Renal cortex interstitium (tissue), 11 donors: ENCODE results near the gene SNX8. TPM values are rescaled to one million over a fixed set of nuclear protein-coding genes. Genes with fewer than 3 reads are reported as not detected.
"Not testable (repeated sequence)": the region's sequence is repeated elsewhere in the genome, so short reads cannot be mapped to it uniquely, and the experiment has no call there.

Source experiments
- DNase-seq, 11 donors: peaks; one replicate each; pipeline ENCODE4 v3.0.0-alpha.2; 2013; ENCODE audit warnings: low read depth in 9 of 11, low spot score in 4 of 11; ENCODE audit errors: extremely low read depth in 1 of 11
- polyA plus RNA-seq, 3 donors: library from polyadenylated mRNA; unstranded; fragments of 120-200 nt; gene quantifications; one replicate each; pipeline ENCODE4 v1.2.1, GENCODE V29; 2013; ENCODE audit not compliant: insufficient read length in 3 of 3

The SNX8 gene
- polyA plus RNA-seq, 3 donors: 34.7 to 40.9 (median 37.3) TPM

GRCh38 chr7:2303520-2303919 is 10.7 kb downstream of the SNX8 start:
- not testable (repeated sequence) for DNase-seq

GRCh38 chr7:2302743-2303397 is 11.4 kb downstream of the SNX8 start:
- not testable (repeated sequence) for DNase-seq

- no peak for DNase-seq
Observed at GRCh38 chr7:2301511-2301863, 12.8 kb downstream of the SNX8 start.

GRCh38 chr7:2299870-2300512 is 14.2 kb downstream of the SNX8 start:
- DNase-seq: no peak

- DNase-seq: no peak
Observed at GRCh38 chr7:2299131-2299829, 15.0 kb downstream of the SNX8 start.

GRCh38 chr7:2296832-2297231 is 17.4 kb downstream of the SNX8 start:
- DNase-seq: no peak

GRCh38 chr7:2295936-2296620 is 18.2 kb downstream of the SNX8 start:
- DNase-seq: no peak

GRCh38 chr7:2290877-2291276 is 23.4 kb downstream of the SNX8 start:
- DNase-seq: no peak

- DNase-seq: no peak
Observed at GRCh38 chr7:2289621-2290020, 24.6 kb downstream of the SNX8 start.

GRCh38 chr7:2289111-2289586 is 25.1 kb downstream of the SNX8 start:
- no peak for DNase-seq

- DNase-seq: no peak
Observed at GRCh38 chr7:2288503-2288902, 25.7 kb downstream of the SNX8 start.

- DNase-seq: no peak
Observed at GRCh38 chr7:2287745-2288144, 26.5 kb downstream of the SNX8 start.

GRCh38 chr7:2283074-2283473 is 31.2 kb downstream of the SNX8 start:
- DNase-seq: no peak

GRCh38 chr7:2282185-2282751 is 32.0 kb downstream of the SNX8 start:
- DNase-seq: peak in 5 of 11 donors; percentile 42 to 63 (median 48)

- peak in 1 of 11 donors; percentile 41 for DNase-seq
Observed at GRCh38 chr7:2281541-2281940, 32.7 kb downstream of the SNX8 start.

- DNase-seq: no peak
Observed at GRCh38 chr7:2280424-2280823, 33.8 kb downstream of the SNX8 start.

- no peak for DNase-seq
Observed at GRCh38 chr7:2279896-2280295, 34.3 kb downstream of the SNX8 start.

- DNase-seq: no peak
Observed at GRCh38 chr7:2278026-2278425, 36.2 kb downstream of the SNX8 start.

- DNase-seq: no peak
Observed at GRCh38 chr7:2276107-2276506, 38.1 kb downstream of the SNX8 start.
